NT2/D1 (cell line): ENCODE data around the gene MYOCOS.

ENCODE experiments used
- DNase-seq: peaks from one replicate; pipeline ENCODE4 v3.0.0-alpha.2; 2011; ENCODE audit warnings: low read depth, low spot score
- H3K27me3 ChIP-seq: 2 replicates; pipeline ENCODE4 v1.6.0; 2011; ENCODE audit warnings: mild to moderate bottlenecking; ENCODE audit not compliant: insufficient read length, insufficient read depth
- H3K36me3 ChIP-seq: 2 replicates; pipeline ENCODE4 v1.6.1; 2011; ENCODE audit warnings: mild to moderate bottlenecking, low read length, mixed read lengths; ENCODE audit not compliant: insufficient read depth, insufficient read length
- H3K4me1 ChIP-seq: 2 replicates; pipeline ENCODE4 v1.5.1; 2011; ENCODE audit not compliant: insufficient read depth, insufficient read length
- H3K4me3 ChIP-seq: 2 replicates; pipeline ENCODE4 v1.5.1; 2011; ENCODE audit warnings: low read depth; ENCODE audit not compliant: insufficient read length
- H3K9ac ChIP-seq: 2 replicates; pipeline ENCODE4 v1.6.0; 2011; ENCODE audit warnings: low read depth; ENCODE audit not compliant: insufficient read length
- H3K9me3 ChIP-seq: 2 replicates; pipeline ENCODE4 v1.5.1; 2011; ENCODE audit warnings: mild to moderate bottlenecking, low read length; ENCODE audit not compliant: insufficient read depth
- SUZ12 ChIP-seq: IDR thresholded peaks from 2 replicates; pipeline ENCODE4 v1.6.1; 2011; ENCODE audit not compliant: insufficient read length, insufficient read depth; ENCODE audit errors: extremely low read depth
- YY1 ChIP-seq: IDR thresholded peaks from 2 replicates; pipeline ENCODE4 v1.6.1; 2011; ENCODE audit not compliant: insufficient read length, insufficient read depth
- ZNF274 ChIP-seq: IDR thresholded peaks from 2 replicates; pipeline ENCODE4 v1.6.1; 2011; ENCODE audit warnings: mild to moderate bottlenecking, low read depth, low read length

The MYOCOS gene, protein sequence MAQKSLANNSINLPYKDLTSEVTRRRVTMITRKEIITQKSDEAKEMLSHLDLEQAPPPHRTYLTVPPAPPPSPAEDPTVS

DNA sequence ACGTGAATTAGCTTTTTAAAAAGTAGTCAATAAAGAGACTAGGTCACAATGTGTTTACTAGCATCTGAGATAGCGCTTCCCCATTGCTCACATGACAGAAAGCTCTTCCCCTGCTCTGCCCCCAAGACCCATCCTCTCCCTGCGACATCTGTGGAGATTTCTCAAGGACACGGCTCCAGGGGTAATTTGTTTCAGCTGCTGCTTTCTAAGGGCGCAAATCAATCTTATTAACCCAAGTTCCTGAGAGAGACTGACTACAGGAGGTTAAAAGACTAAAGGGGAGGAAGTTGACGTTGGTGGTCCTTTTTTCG is at the start of gene MYOCOS:
TSS of gene MYOCOS (plus strand) at position 92 of the 311 bp plus-strand sequence. CDS start 1,641 bp downstream, outside the sequence.
- no peak within 1 kb of the TSS for H3K4me3 ChIP-seq

DNA sequence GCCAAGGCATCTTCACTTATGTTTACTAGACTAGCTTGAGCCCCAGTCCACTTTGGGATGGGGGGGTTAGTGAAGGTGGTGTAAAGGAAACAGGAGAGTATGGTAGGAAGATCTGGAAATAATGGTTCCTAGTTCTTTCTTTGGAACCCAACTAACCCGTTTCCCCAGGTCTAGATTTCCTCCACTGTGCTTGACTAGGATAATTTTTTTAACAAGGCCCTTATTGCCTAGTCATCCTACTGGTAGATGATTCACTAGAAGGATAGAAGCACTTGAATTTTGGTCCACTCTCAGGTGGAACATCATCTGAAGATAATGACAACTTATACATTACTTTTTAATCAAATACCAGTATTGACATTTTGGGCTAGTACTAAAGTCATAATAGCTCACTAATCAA is 45.9 kb upstream of the MYOCOS start:
- TF ChIP-seq YY1 = no peak
- TF ChIP-seq SUZ12 = no peak
- TF ChIP-seq ZNF274 = no peak
- H3K4me3 ChIP-seq = no peak overlapping the region
- no peaks in the 10 kb centered on the region for H3K9me3 ChIP-seq
- no peaks in the 10 kb centered on the region for H3K4me1 ChIP-seq
- DNase-seq = no peak
- H3K27me3 ChIP-seq = no peaks in the 10 kb centered on the region
- H3K36me3 ChIP-seq = peaks cover 99% of the 10 kb centered on the region
- H3K9ac ChIP-seq = no peak overlapping the region

More for the DNA sequence above, at the start of gene MYOCOS:
- TF ChIP-seq ZNF274 (no peak), YY1 (no peak), SUZ12 (no peak)
- peaks cover 7% of the 10 kb centered on the region for H3K4me1 ChIP-seq
- no peak for DNase-seq
- no peaks in the 10 kb centered on the region for H3K36me3 ChIP-seq
- no peak within 1 kb of the TSS for H3K9ac ChIP-seq
- no peaks in the 10 kb centered on the region for H3K9me3 ChIP-seq
- H3K27me3 ChIP-seq = no peaks in the 10 kb centered on the region

- Histone ChIP-seq H3K4me3 (no peak overlapping the region), H3K9ac (no peak overlapping the region), H3K9me3 (no peaks in the 10 kb centered on the region), H3K4me1 (no peaks in the 10 kb centered on the region), H3K27me3 (no peaks in the 10 kb centered on the region), H3K36me3 (peaks cover 95% of the 10 kb centered on the region)
- TF ChIP-seq SUZ12 = no peak
- TF ChIP-seq YY1 = no peak
- TF ChIP-seq ZNF274 = no peak
- DNase-seq = no peak
These were observed 40.8 kb upstream of the MYOCOS start for GRCh38 chr1:171581226-171581625.

DNA sequence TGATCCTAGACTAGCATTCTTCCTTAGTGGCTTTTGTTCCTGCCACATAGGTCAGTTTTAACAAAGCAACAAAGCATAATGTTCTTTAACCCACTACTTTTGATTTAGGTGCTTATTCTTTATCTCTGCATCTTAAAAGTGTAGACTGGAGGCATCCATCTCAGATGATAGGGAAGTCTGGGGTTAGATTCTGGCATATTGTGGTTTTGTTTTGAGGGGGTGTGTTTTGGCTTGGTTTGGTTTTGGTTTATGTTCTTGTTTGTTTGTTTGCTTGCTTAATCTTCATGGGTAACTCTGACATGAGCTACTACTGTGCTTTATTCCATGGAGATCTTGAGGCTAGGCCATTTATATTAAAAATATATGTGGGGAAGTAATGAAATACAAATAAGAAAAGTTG is 40.3 kb upstream of the MYOCOS start:
- DNase-seq = no peak
- H3K27me3 ChIP-seq = no peaks in the 10 kb centered on the region
- no peaks in the 10 kb centered on the region for H3K4me1 ChIP-seq
- H3K9ac ChIP-seq = no peak overlapping the region
- H3K9me3 ChIP-seq = no peaks in the 10 kb centered on the region
- H3K4me3 ChIP-seq = no peak overlapping the region
- peaks cover 93% of the 10 kb centered on the region for H3K36me3 ChIP-seq
- no peak for TF ChIP-seq YY1
- TF ChIP-seq SUZ12 = no peak
- no peak for TF ChIP-seq ZNF274

GRCh38 chr1:171582589-171582988 is 39.5 kb upstream of the MYOCOS start:
- Histone ChIP-seq H3K4me3 (no peak overlapping the region), H3K27me3 (no peaks in the 10 kb centered on the region), H3K9me3 (no peaks in the 10 kb centered on the region), H3K9ac (no peak overlapping the region), H3K4me1 (no peaks in the 10 kb centered on the region), H3K36me3 (peaks cover 93% of the 10 kb centered on the region)
- no peak for TF ChIP-seq YY1
- TF ChIP-seq ZNF274 = no peak
- TF ChIP-seq SUZ12 = no peak
- no peak for DNase-seq

DNA sequence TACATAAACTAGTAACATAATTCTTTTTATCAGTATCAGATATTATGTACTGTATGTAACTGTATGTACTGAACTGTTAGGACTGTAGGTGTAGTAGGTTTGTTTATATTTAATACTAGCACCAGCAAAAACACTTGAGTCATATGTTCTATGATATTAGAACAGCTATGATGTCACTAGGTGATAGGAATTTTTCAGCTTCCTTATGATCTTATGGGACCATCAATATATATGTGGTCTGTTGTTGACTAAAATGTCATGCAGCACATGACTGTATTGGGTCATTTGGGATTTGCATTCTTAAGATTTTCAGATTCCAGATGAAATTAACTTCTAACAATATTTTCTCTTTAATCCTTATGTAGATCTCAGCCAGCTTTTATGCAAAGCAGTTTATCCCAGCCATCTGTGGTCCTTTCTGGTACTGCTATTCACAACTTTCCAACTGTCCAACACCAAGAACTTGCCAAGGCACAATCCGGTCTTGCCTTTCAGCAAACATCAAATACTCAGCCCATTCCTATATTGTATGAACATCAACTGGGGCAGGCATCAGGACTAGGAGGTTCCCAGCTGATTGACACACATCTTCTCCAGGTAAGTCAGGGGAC is 38.3 kb upstream of the MYOCOS start:
- DNase-seq = no peak

GRCh38 chr1:171585715-171586114 is 36.3 kb upstream of the MYOCOS start:
- no peak overlapping the region for H3K9ac ChIP-seq
- no peak for DNase-seq
- H3K9me3 ChIP-seq = no peaks in the 10 kb centered on the region
- H3K4me3 ChIP-seq = no peak overlapping the region
- no peaks in the 10 kb centered on the region for H3K27me3 ChIP-seq
- H3K36me3 ChIP-seq = peaks cover 93% of the 10 kb centered on the region
- TF ChIP-seq SUZ12 = no peak
- TF ChIP-seq ZNF274 = no peak
- no peak for TF ChIP-seq YY1
- no peaks in the 10 kb centered on the region for H3K4me1 ChIP-seq

More for the DNA sequence above, 38.3 kb upstream of the MYOCOS start:
- peaks cover 93% of the 10 kb centered on the region for H3K36me3 ChIP-seq
- no peak overlapping the region for H3K9ac ChIP-seq
- no peak overlapping the region for H3K4me3 ChIP-seq
- no peaks in the 10 kb centered on the region for H3K27me3 ChIP-seq
- no peaks in the 10 kb centered on the region for H3K9me3 ChIP-seq
- no peaks in the 10 kb centered on the region for H3K4me1 ChIP-seq
- TF ChIP-seq YY1 (no peak), SUZ12 (no peak), ZNF274 (no peak)
